Mononuclear cell (primary cell): Measurements from ENCODE around the gene ZNF544. TPM values are rescaled to one million over a fixed set of nuclear protein-coding genes. Genes with fewer than 3 reads are reported as not detected.

Experiments
- H3K27me3 ChIP-seq: 2 replicates; pipeline ENCODE4 v1.6.0; 2011; ENCODE audit warnings: low read length, control low read depth; ENCODE audit not compliant: insufficient read depth
- H3K4me1 ChIP-seq: 2 replicates; pipeline ENCODE4 v1.5.1; 2011; ENCODE audit warnings: mild to moderate bottlenecking, low read length, control low read depth; ENCODE audit not compliant: insufficient read depth
- H3K4me3 ChIP-seq: 2 replicates; pipeline ENCODE4 v1.5.1; 2011; ENCODE audit warnings: mild to moderate bottlenecking, low read length, moderate library complexity
- H3K9me3 ChIP-seq: 2 replicates; pipeline ENCODE4 v1.5.1; 2011; ENCODE audit warnings: low read depth, mild to moderate bottlenecking, control low read depth, low read length
- total RNA-seq: library from RNA; depleted of rRNA; stranded (reverse); fragments of >200 nt; gene quantifications from one replicate; pipeline ENCODE4 v1.2.3, GENCODE V29; 2012

ZNF544 gene
- 7.2 TPM for total RNA-seq

- no peaks in the 10 kb centered on the region for H3K27me3 ChIP-seq
- peak within 1 kb of the TSS; percentile 71 for H3K4me3 ChIP-seq
- H3K9me3 ChIP-seq = peaks cover 6% of the 10 kb centered on the region
- H3K4me1 ChIP-seq = peaks cover 18% of the 10 kb centered on the region
Observed at GRCh38 chr19:58228585-58229254, at the start of gene ZNF544. Gene ZNF544 (plus strand): TSS chr19:58228914. CDS start chr19:58244024, 15,110 bp downstream.

- Histone ChIP-seq H3K4me1 (peaks cover 15% of the 10 kb centered on the region), H3K9me3 (peaks cover 55% of the 10 kb centered on the region), H3K27me3 (no peaks in the 10 kb centered on the region), H3K4me3 (peak overlapping the region; percentile 26)
Observed at GRCh38 chr19:58181902-58182576, 46.7 kb upstream of the ZNF544 start.

GRCh38 chr19:58182577-58182988 is 46.1 kb upstream of the ZNF544 start:
- Histone ChIP-seq H3K9me3 (peaks cover 56% of the 10 kb centered on the region), H3K4me3 (peak overlapping the region; percentile 78), H3K4me1 (peaks cover 15% of the 10 kb centered on the region), H3K27me3 (no peaks in the 10 kb centered on the region)

GRCh38 chr19:58182989-58183816 is 45.5 kb upstream of the ZNF544 start, which contains the start of gene ZNF274:
Gene ZNF274 (plus strand): TSS chr19:58183061. CDS start chr19:58183966, 905 bp downstream.
- H3K9me3 ChIP-seq = peaks cover 56% of the 10 kb centered on the region
- H3K27me3 ChIP-seq = no peaks in the 10 kb centered on the region
- peak within 1 kb of the TSS; percentile 78 for H3K4me3 ChIP-seq
- peaks cover 15% of the 10 kb centered on the region for H3K4me1 ChIP-seq

- Histone ChIP-seq H3K4me1 (peaks cover 15% of the 10 kb centered on the region), H3K27me3 (no peaks in the 10 kb centered on the region), H3K4me3 (peak overlapping the region; percentile 78), H3K9me3 (peaks cover 52% of the 10 kb centered on the region)
Observed at GRCh38 chr19:58183817-58184215, 44.9 kb upstream of the ZNF544 start.

- no peak overlapping the region for H3K4me3 ChIP-seq
- H3K9me3 ChIP-seq = peaks cover 91% of the 10 kb centered on the region
- H3K4me1 ChIP-seq = no peaks in the 10 kb centered on the region
- no peaks in the 10 kb centered on the region for H3K27me3 ChIP-seq
Observed at GRCh38 chr19:58196901-58197616, 31.7 kb upstream of the ZNF544 start.

- Histone ChIP-seq H3K27me3 (no peaks in the 10 kb centered on the region), H3K4me1 (no peaks in the 10 kb centered on the region), H3K4me3 (no peak overlapping the region), H3K9me3 (peaks cover 83% of the 10 kb centered on the region)
Observed at GRCh38 chr19:58203814-58204475, 24.8 kb upstream of the ZNF544 start.

GRCh38 chr19:58204566-58204965 is 24.1 kb upstream of the ZNF544 start:
- H3K4me3 ChIP-seq = no peak overlapping the region
- H3K27me3 ChIP-seq = no peaks in the 10 kb centered on the region
- no peaks in the 10 kb centered on the region for H3K4me1 ChIP-seq
- peaks cover 83% of the 10 kb centered on the region for H3K9me3 ChIP-seq

- H3K4me3 ChIP-seq = no peak overlapping the region
- no peaks in the 10 kb centered on the region for H3K27me3 ChIP-seq
- H3K4me1 ChIP-seq = no peaks in the 10 kb centered on the region
- peaks cover 97% of the 10 kb centered on the region for H3K9me3 ChIP-seq
Observed at GRCh38 chr19:58209577-58209976, 19.1 kb upstream of the ZNF544 start.

- Histone ChIP-seq H3K27me3 (no peaks in the 10 kb centered on the region), H3K9me3 (peaks cover 88% of the 10 kb centered on the region), H3K4me1 (no peaks in the 10 kb centered on the region), H3K4me3 (no peak overlapping the region)
Observed at GRCh38 chr19:58212336-58213074, 16.2 kb upstream of the ZNF544 start.

GRCh38 chr19:58213075-58213369 is 15.7 kb upstream of the ZNF544 start:
- H3K9me3 ChIP-seq = peaks cover 83% of the 10 kb centered on the region
- no peaks in the 10 kb centered on the region for H3K4me1 ChIP-seq
- H3K4me3 ChIP-seq = no peak overlapping the region

GRCh38 chr19:58217069-58217481 is 11.6 kb upstream of the ZNF544 start:
- Histone ChIP-seq H3K27me3 (no peaks in the 10 kb centered on the region), H3K9me3 (peaks cover 49% of the 10 kb centered on the region), H3K4me1 (no peaks in the 10 kb centered on the region), H3K4me3 (no peak overlapping the region)

More at GRCh38 chr19:58213075-58213369, 15.7 kb upstream of the ZNF544 start:
- H3K27me3 ChIP-seq = no peaks in the 10 kb centered on the region

GRCh38 chr19:58217607-58218391 is 10.9 kb upstream of the ZNF544 start:
- no peaks in the 10 kb centered on the region for H3K27me3 ChIP-seq
- H3K4me3 ChIP-seq = no peak overlapping the region
- no peaks in the 10 kb centered on the region for H3K4me1 ChIP-seq
- H3K9me3 ChIP-seq = peaks cover 42% of the 10 kb centered on the region
